ENCODE data around the gene CA10. TPM values are rescaled to one million over a fixed set of nuclear protein-coding genes. Genes with fewer than 3 reads are reported as not detected.
A peak's percentile ranks its signal among the peaks of the same experiment; 100 is the strongest.

Gene CA10
- total RNA-seq, 2 experiments from 2014 or later = not detected

DNA sequence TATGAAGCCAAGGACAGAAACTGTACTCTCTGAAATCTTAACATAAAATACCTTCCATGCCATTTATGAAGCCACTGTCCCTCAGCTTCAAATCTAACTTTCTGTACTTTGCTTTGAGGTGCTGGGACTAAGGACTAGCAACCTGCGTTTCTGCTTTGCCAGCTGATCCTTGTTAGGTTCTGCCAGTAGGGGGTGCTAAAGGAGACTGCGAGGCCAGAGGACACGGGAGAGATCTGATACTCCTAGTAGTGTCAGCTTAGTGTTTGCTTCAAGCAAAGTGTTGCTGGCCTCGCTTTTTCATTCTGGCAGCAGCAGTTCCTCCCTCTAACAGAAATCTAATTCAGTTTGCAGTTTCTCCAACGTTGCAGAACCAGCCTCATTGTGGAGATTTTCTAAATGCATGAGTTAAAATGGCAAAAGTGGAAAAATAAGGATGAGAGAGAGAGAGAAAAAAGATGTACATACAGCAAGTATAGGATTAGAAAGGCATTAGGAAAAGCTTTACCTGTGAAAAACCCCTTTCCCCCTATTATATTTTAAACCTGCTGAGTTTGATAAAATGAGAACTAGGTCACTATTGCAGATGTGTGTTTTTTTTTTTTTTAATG, 297.5 kb downstream of the CA10 start:
- CTCF ChIA-PET = interaction anchor here (0.6 to 1.0 kb wide), 4 partner anchors 10 to 517 kb away, joined by 3 to 4 read pairs (median 4); no protein-coding TSS in a partner anchor
- no peaks in the 10 kb centered on the region for H3K4me1 Mint-ChIP-seq (ENCODE audit: low read depth)
- intact Hi-C loops (cut with micrococcal nuclease) = loop anchor here (2.0 kb wide), 1 partner anchor 246 kb away; no protein-coding TSS in a partner anchor
- no peak overlapping the region for H3K4me3 Mint-ChIP-seq
- DNase-seq = peak; percentile 38
- H3K27ac Mint-ChIP-seq = no peak overlapping the region
- no peaks in the 10 kb centered on the region for H3K36me3 Mint-ChIP-seq (ENCODE audit: low read depth)
- peaks cover 8% of the 10 kb centered on the region for H3K27me3 Mint-ChIP-seq (ENCODE audit: low read depth)
- peaks cover 4% of the 10 kb centered on the region for H3K9me3 Mint-ChIP-seq

DNA sequence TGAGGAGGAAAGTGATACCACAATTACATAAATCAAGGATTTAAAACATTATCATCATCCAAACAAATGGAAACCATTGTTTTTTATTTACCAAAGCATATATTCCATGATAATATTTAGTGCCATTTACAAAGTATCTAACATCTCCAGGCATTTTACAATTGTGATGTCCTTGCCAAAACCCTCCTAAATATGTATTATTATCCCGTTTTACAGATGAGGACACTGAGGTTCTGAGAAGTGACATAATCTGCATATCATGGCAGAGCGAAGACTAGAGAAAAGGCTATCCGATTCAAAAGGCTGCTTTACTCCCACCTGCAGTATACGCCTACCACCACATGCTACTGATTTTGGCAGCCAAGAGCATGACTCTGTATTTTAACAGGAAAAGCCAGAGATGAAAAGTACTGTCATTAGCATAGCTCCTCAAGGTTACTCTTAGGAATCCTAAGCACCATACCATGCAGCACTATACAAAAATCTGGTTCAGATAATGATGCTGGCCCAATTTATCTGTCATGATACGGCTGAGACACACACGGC, 301.4 kb downstream of the CA10 start:
- intact Hi-C loops (cut with micrococcal nuclease) = no loop called here
- CTCF ChIA-PET = no interaction called here
- Mint-ChIP-seq H3K4me3 (no peak overlapping the region), H3K4me1 (ENCODE audit: low read depth) (no peaks in the 10 kb centered on the region), H3K9me3 (no peaks in the 10 kb centered on the region), H3K27ac (no peak overlapping the region), H3K36me3 (ENCODE audit: low read depth) (no peaks in the 10 kb centered on the region), H3K27me3 (ENCODE audit: low read depth) (peaks cover 11% of the 10 kb centered on the region)
- no peak for DNase-seq

DNA sequence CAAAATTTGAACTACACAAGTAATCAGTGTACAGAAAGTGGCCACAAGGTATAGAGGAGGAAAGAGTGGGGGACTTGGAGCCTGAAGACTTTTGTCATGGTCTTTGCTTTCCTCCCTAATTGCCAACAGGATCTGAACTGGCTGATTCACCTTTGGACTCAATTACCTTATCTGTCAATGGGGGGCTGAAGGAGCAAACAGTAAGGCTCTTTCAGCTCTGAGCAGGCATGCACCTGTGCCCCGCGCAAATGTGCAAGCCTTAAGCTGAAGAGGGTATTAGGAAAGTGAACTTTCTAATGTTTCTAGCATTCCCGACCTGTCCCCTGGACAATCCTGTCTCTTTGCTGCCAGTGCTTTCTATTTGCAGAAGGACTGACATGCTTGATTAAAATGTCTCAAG, 302.7 kb downstream of the CA10 start:
- DNase-seq = no peak
- Mint-ChIP-seq H3K4me1 (ENCODE audit: low read depth) (no peaks in the 10 kb centered on the region), H3K9me3 (no peaks in the 10 kb centered on the region), H3K27ac (no peak overlapping the region), H3K4me3 (no peak overlapping the region), H3K36me3 (ENCODE audit: low read depth) (no peaks in the 10 kb centered on the region), H3K27me3 (ENCODE audit: low read depth) (peaks cover 12% of the 10 kb centered on the region)
- intact Hi-C loops (cut with micrococcal nuclease) = no loop called here
- CTCF ChIA-PET = no interaction called here

DNA sequence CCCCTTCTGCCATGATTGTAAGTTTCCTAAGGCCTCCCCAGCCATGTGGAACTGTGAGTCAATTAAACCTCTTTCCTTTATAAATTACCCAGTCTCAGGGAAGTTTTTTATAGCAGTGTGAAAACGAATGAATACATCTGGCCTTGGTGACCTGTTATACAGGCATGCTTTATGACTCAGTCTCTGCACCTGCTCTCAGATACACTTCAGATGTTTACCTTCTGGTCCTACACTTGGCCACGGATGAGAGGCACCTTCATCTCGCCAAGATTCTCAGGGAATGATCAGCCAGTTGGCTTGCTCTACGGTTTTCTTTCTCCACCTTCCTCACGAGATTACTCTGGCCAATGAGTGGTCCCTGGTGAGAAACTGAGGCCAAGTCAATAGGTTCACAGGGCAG, 304.7 kb downstream of the CA10 start:
- Mint-ChIP-seq H3K27me3 (ENCODE audit: low read depth) (peaks cover 13% of the 10 kb centered on the region), H3K27ac (no peak overlapping the region), H3K4me3 (no peak overlapping the region), H3K9me3 (no peaks in the 10 kb centered on the region), H3K4me1 (ENCODE audit: low read depth) (no peaks in the 10 kb centered on the region), H3K36me3 (ENCODE audit: low read depth) (no peaks in the 10 kb centered on the region)
- CTCF ChIA-PET = no interaction called here
- intact Hi-C loops (cut with micrococcal nuclease) = no loop called here
- DNase-seq = no peak

DNA sequence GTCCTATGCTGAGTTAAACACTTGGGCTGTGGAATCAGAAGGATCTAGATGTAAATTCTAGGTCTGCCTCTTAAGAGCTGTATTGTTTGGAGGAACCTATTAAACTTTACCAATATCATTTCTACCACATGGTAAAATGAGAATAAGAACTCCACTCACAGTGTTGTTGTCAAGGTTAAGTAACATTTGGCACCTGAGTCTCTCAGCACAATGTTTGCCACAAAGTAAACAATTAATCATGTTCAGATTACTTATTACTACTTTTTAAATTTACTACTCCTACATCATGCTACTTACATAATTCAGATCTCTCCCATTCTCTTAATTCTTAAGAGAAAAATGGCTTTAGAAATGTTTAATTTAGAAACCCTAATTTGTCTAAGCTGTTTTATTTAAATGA, 305.9 kb downstream of the CA10 start:
- H3K4me1 Mint-ChIP-seq (ENCODE audit: low read depth) = no peaks in the 10 kb centered on the region
- intact Hi-C loops (cut with micrococcal nuclease) = no loop called here
- no peaks in the 10 kb centered on the region for H3K9me3 Mint-ChIP-seq
- no peak for DNase-seq
- H3K27ac Mint-ChIP-seq = no peak overlapping the region
- peaks cover 19% of the 10 kb centered on the region for H3K27me3 Mint-ChIP-seq (ENCODE audit: low read depth)
- no peaks in the 10 kb centered on the region for H3K36me3 Mint-ChIP-seq (ENCODE audit: low read depth)
- CTCF ChIA-PET = no interaction called here
- no peak overlapping the region for H3K4me3 Mint-ChIP-seq

DNA sequence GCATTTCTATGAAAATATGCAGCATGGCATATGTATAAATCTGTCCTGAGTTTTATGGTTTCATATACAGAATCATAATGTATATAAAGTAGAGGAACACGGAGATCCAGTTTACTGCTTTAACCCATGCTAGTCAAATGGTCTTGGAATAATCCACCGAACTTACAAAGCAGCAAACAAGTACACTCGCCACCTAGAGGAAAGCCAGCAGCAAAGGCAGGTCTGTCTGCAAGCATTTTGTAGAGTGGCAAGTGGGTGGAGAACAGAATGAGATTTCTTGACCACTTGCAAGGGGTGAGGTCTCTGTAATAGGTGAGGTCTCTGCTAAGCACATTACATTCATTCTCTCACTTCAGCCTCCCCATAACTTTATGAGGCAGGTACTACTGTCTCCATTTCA, 308.3 kb downstream of the CA10 start:
- CTCF ChIA-PET = interaction anchor here (0.6 to 1.2 kb wide), 3 partner anchors 10 to 85 kb away, joined by 3 to 4 read pairs (median 3); no protein-coding TSS in a partner anchor
- intact Hi-C loops (cut with micrococcal nuclease) = no loop called here
- peaks cover 19% of the 10 kb centered on the region for H3K27me3 Mint-ChIP-seq (ENCODE audit: low read depth)
- no peaks in the 10 kb centered on the region for H3K4me1 Mint-ChIP-seq (ENCODE audit: low read depth)
- H3K27ac Mint-ChIP-seq = no peak overlapping the region
- no peaks in the 10 kb centered on the region for H3K9me3 Mint-ChIP-seq
- no peak overlapping the region for H3K4me3 Mint-ChIP-seq
- DNase-seq = no peak
- no peaks in the 10 kb centered on the region for H3K36me3 Mint-ChIP-seq (ENCODE audit: low read depth)

DNA sequence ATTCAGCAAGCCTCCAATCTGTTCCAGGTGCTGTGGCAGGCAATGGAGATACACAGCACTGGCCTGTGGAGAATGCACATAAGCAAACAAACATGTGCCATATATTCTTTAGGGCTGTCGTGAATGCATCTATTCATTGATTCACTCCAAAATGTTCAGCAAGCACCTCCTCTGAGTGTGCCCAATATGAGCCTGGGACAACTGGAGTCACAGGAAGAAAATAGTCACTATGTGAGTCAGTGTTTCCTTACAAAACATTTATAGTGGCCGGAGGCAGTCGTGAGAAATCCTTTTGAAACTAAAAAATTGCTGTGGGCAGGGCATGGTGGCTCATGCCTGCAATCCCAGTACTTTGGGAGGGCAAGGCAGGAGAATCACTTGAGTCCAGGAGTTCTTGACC, 310.1 kb downstream of the CA10 start:
- no peaks in the 10 kb centered on the region for H3K9me3 Mint-ChIP-seq
- DNase-seq = no peak
- CTCF ChIA-PET = no interaction called here
- no peak overlapping the region for H3K27ac Mint-ChIP-seq
- H3K36me3 Mint-ChIP-seq (ENCODE audit: low read depth) = no peaks in the 10 kb centered on the region
- intact Hi-C loops (cut with micrococcal nuclease) = no loop called here
- H3K27me3 Mint-ChIP-seq (ENCODE audit: low read depth) = peaks cover 13% of the 10 kb centered on the region
- H3K4me3 Mint-ChIP-seq = no peak overlapping the region
- no peaks in the 10 kb centered on the region for H3K4me1 Mint-ChIP-seq (ENCODE audit: low read depth)

DNA sequence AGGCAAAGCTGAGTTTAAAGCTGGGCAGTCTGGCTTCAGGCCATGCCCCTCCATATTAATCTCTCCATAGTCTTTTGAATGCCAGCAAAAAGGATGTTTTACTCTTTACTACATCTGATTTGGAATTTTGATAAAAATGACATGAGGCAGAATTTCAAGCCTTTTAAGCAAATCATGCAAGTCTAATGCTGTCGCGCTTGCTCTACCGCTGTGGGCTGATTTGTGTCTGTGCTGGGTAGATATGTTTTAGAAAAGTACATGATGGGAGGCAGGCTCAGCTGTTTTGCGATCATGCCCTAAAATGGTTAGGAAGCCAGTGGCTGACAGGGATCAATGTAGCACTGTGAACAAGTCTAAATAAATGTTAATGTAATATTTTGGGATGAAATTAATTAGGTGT, 311.9 kb downstream of the CA10 start:
- H3K27ac Mint-ChIP-seq = no peak overlapping the region
- DNase-seq = no peak
- no peaks in the 10 kb centered on the region for H3K9me3 Mint-ChIP-seq
- no peak overlapping the region for H3K4me3 Mint-ChIP-seq
- CTCF ChIA-PET = no interaction called here
- peaks cover 10% of the 10 kb centered on the region for H3K27me3 Mint-ChIP-seq (ENCODE audit: low read depth)
- no peaks in the 10 kb centered on the region for H3K4me1 Mint-ChIP-seq (ENCODE audit: low read depth)
- no peaks in the 10 kb centered on the region for H3K36me3 Mint-ChIP-seq (ENCODE audit: low read depth)
- intact Hi-C loops (cut with micrococcal nuclease) = no loop called here

DNA sequence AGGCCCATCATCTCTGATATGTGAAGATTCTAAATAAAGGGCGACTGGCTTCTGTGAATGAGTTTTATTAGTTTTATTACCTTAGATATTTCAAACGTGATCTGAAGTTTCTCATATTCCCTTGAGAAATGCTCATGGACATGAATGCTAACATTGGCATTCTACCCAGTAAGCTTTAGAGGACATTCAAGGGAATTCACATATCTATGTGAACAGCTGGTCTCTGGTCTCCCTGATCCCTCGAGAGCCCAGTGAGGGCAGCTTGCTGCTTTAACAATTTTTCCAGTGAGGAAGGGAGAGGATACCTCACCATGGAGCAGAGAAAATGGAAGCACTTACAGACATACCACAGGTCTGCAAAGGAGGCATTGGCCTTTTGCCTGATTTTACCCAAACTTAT, 312.7 kb downstream of the CA10 start:
- H3K4me1 Mint-ChIP-seq (ENCODE audit: low read depth) = no peaks in the 10 kb centered on the region
- H3K36me3 Mint-ChIP-seq (ENCODE audit: low read depth) = no peaks in the 10 kb centered on the region
- no peak overlapping the region for H3K27ac Mint-ChIP-seq
- DNase-seq = no peak
- H3K4me3 Mint-ChIP-seq = no peak overlapping the region
- peaks cover 10% of the 10 kb centered on the region for H3K27me3 Mint-ChIP-seq (ENCODE audit: low read depth)
- CTCF ChIA-PET = no interaction called here
- intact Hi-C loops (cut with micrococcal nuclease) = no loop called here
- H3K9me3 Mint-ChIP-seq = no peaks in the 10 kb centered on the region

DNA sequence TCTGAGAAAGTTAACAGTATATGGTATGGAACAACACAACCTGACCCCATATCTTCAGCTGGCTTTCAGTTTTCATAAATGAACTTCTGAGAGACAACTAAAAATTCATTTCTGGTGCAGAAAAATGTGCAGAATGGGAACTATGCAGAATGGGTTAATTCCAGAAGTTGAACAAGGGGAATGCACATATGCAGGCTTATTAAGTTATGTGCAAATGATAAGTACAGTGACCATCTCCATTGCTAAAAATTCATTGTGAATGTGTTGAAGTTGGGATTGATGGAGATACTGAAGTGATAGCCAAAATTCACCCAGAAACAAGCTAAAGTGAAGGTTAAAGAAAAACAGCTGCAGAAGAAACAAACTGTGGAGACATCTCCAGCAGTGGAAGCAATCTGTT, 315.8 kb downstream of the CA10 start:
- H3K36me3 Mint-ChIP-seq (ENCODE audit: low read depth) = no peaks in the 10 kb centered on the region
- no peak overlapping the region for H3K27ac Mint-ChIP-seq
- peaks cover 5% of the 10 kb centered on the region for H3K27me3 Mint-ChIP-seq (ENCODE audit: low read depth)
- DNase-seq = no peak
- no peak overlapping the region for H3K4me3 Mint-ChIP-seq
- no peaks in the 10 kb centered on the region for H3K4me1 Mint-ChIP-seq (ENCODE audit: low read depth)
- intact Hi-C loops (cut with micrococcal nuclease) = no loop called here
- H3K9me3 Mint-ChIP-seq = no peaks in the 10 kb centered on the region
- CTCF ChIA-PET = no interaction called here

DNA sequence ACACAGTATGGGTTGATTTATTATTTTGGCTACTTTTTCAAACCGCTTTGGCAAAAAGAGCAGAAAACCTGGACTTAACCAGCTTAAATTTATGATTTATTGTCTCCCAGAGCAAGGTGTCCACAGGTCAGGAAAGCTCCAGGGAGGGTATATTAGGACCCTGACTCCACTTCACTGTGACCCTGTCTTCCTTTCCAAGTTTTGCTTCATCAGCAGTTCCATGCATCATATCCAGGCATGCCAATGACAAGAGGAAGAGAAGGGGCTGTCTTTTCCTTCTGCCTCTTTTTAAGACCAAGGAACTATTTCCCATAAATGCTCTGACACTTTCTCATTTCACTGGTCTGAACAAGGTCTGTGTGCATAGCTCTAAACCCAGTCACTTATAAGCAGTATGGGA, 316.8 kb downstream of the CA10 start:
- no peak for DNase-seq
- H3K4me1 Mint-ChIP-seq (ENCODE audit: low read depth) = no peaks in the 10 kb centered on the region
- H3K9me3 Mint-ChIP-seq = no peaks in the 10 kb centered on the region
- CTCF ChIA-PET = no interaction called here
- intact Hi-C loops (cut with micrococcal nuclease) = no loop called here
- H3K36me3 Mint-ChIP-seq (ENCODE audit: low read depth) = no peaks in the 10 kb centered on the region
- H3K27me3 Mint-ChIP-seq (ENCODE audit: low read depth) = peaks cover 6% of the 10 kb centered on the region
- H3K4me3 Mint-ChIP-seq = no peak overlapping the region
- no peak overlapping the region for H3K27ac Mint-ChIP-seq

DNA sequence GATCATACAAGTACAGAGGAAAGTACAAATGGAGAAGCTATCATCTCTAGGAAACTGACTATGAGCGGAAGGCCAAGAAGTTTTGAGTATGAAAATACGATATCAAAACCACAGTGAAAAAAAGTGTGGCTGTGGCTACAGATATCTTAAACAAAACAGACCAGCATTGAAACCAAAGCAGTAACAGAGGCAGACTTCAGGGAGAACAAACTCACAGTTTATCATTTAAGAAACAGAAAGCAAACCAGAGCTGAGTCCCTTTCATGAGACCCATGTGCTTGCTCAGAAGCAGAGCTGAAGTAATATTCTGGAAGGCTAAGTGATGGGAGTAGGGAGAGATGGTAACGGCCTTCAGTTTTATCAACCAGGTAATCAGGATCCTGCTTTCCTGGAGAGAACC, 317.8 kb downstream of the CA10 start:
- peaks cover 13% of the 10 kb centered on the region for H3K27me3 Mint-ChIP-seq (ENCODE audit: low read depth)
- H3K4me3 Mint-ChIP-seq = no peak overlapping the region
- H3K27ac Mint-ChIP-seq = no peak overlapping the region
- H3K36me3 Mint-ChIP-seq (ENCODE audit: low read depth) = no peaks in the 10 kb centered on the region
- intact Hi-C loops (cut with micrococcal nuclease) = no loop called here
- no peaks in the 10 kb centered on the region for H3K9me3 Mint-ChIP-seq
- CTCF ChIA-PET = no interaction called here
- DNase-seq = no peak
- H3K4me1 Mint-ChIP-seq (ENCODE audit: low read depth) = no peaks in the 10 kb centered on the region

DNA sequence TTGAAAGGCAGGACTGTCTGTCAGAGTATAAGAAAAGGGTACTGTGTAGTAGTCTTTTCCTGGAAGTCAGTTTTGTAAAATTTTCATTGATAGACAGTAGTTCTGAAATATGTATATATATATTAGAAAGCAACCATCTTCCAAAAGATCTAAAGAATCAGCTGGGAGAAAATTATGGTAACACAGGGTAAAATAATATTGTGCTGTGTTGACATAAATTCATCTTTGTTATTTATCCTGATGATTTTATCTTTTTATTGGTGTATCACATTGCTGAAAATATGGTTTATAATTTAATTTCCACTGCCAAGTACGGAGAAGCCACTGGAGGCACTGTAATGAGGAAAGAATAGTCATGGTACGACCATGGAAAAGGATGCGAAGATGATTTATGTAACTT, 324.9 kb downstream of the CA10 start:
- no peaks in the 10 kb centered on the region for H3K4me1 Mint-ChIP-seq (ENCODE audit: low read depth)
- peaks cover 16% of the 10 kb centered on the region for H3K27me3 Mint-ChIP-seq (ENCODE audit: low read depth)
- H3K4me3 Mint-ChIP-seq = no peak overlapping the region
- H3K36me3 Mint-ChIP-seq (ENCODE audit: low read depth) = no peaks in the 10 kb centered on the region
- CTCF ChIA-PET = no interaction called here
- intact Hi-C loops (cut with micrococcal nuclease) = no loop called here
- no peak for DNase-seq
- H3K9me3 Mint-ChIP-seq = no peaks in the 10 kb centered on the region
- H3K27ac Mint-ChIP-seq = no peak overlapping the region

Measured in activated naive CD4-positive, alpha-beta T cell treated with anti-CD3 and anti-CD28 coated beads for 36 hours (primary cell).